ENCODE measurements around the gene ACER1.
A peak's percentile ranks its signal among the peaks of the same experiment; 100 is the strongest.

Gene ACER1

DNA sequence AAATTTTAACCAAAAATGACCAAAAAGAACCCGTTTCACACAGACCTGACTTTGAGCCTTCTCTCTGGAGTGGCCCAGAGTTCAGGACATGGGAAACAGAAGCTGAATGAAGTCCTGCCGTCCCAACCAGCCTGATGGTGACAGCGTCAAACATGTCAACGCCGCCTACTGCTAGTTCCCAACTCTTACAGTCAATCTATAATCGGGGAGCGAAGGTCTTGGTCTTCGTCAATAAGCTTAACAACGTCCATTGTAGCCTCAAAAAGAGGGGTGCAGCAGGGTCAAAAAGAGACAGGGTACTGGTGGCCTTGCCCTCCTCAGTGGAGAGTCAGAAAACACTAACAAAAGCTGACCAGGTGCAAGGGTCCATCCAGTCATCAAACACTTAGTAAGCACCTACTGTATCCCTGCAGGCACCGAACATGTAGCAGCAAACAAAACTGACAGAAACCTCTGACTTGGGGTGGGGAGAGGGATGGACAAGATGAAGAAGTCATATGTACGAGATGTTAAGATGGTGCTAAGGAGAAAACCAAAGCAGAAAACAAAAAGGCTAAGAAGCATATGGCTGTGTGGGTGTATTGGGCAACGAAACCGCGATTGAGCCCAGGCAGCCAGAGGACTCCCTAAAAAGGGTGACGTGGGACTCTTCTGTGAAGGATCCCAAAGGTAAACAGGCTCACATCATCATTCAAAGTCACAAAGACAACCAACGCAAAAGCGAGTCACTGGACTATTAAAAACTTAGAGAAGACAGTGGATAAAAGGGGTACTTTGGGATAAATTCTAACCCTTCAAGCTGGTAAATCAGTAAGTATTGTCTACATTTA, 65.6 kb downstream of the ACER1 start:
- DNase-seq (ENCODE audit: low spot score) = no peak

- DNase-seq (ENCODE audit: low spot score) = no peak
These were observed 68.6 kb downstream of the ACER1 start for GRCh38 chr19:6264803-6265202.

GRCh38 chr19:6263735-6264444, 69.5 kb downstream of the ACER1 start:
- peak; percentile 78 for DNase-seq (ENCODE audit: low spot score)

DNA sequence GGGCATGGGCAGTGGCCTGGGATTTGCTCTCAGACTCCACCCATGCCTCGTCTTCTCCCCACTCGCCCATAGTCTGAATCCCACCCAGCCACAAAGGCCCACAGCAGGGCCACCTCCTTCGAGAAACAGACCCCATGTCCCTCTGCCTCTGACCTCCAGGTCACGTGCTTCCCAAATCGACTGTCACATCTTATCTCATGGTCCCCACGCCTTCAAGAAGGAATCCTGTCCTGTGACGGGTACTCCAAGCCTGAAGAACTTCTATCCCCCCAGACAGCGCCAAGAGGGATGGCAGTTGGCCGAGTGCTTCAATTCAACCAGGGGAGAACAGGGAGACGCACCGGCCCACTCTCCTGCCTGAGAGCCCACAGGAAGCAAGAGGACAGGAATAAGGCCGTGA, 70.1 kb downstream of the ACER1 start:
- no peak for DNase-seq (ENCODE audit: low spot score)

GRCh38 chr19:6262519-6262918, 70.9 kb downstream of the ACER1 start:
- no peak for DNase-seq (ENCODE audit: low spot score)

GRCh38 chr19:6261883-6262282, 71.5 kb downstream of the ACER1 start:
- DNase-seq (ENCODE audit: low spot score) = no peak

DNA sequence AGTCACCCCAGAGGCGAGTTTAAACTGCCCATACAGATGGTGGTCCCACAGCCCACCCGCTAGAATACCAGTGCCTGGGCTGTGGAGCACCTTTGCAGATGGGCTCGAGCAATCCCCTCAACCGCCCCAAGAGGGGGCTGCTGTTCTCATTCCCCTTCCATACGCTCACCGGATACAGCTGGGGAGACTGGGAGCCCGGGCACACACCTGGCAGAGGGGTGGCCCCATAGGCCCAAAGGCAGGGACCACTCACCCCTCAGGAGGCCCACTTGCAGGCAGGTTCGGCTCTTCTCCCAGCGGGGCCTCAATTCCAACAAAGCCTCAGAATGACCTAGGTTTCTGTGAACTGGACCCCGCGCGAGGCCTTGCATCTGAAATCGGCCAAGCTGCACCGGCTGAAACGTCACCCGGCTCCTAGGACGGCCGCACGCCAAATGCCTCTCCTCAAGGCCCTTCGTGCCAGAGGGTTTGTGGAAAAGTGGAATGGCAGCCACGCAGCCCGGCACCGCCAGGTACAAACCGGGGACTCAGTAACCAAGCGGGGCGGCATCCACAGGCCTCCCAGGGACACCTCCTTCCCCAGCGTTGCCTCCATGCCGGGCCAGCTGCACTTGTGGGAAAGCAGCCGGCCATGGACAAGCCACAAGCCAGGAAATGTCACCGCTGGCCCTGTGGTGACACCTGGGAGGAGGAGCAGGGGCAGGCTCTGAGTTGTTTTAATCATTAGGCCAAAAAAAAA, 72.3 kb downstream of the ACER1 start:
- DNase-seq (ENCODE audit: low spot score) = peak; percentile 84

- DNase-seq (ENCODE audit: low spot score) = no peak
These were observed 73.0 kb downstream of the ACER1 start for GRCh38 chr19:6260376-6260775.

DNA sequence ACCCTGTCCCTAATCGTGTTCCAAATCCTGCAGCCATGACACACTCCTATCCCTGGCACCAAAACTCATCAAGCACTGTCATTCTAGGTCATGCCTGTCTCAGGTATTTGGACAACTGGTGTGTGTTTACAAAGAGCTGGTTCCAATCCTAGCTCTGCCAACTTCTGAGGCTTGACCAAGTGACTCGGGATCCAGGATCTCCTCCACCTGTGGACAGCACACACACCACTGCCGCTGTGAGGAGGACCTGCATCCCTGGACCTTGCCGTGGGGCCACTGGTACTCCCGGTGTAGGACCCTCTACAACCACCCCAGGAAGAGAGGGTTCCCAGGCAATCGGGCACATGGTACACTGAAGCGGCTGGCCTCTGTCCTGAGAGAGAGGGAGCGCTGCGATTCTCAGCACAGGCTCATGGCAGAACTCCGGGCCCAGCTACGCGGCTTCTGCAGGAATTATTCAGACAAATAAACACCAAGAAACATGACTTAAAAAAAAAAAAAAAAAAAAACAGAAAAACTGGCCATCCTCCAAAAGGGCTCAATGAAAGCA, 74.0 kb downstream of the ACER1 start:
- DNase-seq (ENCODE audit: low spot score) = no peak

- no peak for DNase-seq (ENCODE audit: low spot score)
These were observed 74.5 kb downstream of the ACER1 start for GRCh38 chr19:6258812-6259311.
